Osteocyte (in vitro differentiated cells): ENCODE data around the gene MRNIP. TPM values are rescaled to one million over a fixed set of nuclear protein-coding genes. Genes with fewer than 3 reads are reported as not detected.

Experiments used
- DNase-seq: peaks from one replicate; pipeline ENCODE4 v3.0.0; 2021; ENCODE audit warnings: mixed read lengths; ENCODE audit not compliant: unreplicated experiment; ENCODE audit errors: extremely low spot score
- H3K27ac Mint-ChIP-seq: one replicate; pipeline ENCODE4 v1.8.0; 2021; ENCODE audit warnings: mild to moderate bottlenecking, mixed read lengths; ENCODE audit not compliant: unreplicated experiment
- H3K27me3 Mint-ChIP-seq: one replicate; pipeline ENCODE4 v1.8.0; 2021; ENCODE audit warnings: mixed read lengths; ENCODE audit not compliant: unreplicated experiment
- H3K36me3 Mint-ChIP-seq: one replicate; pipeline ENCODE4 v1.8.0; 2021; ENCODE audit warnings: mixed read lengths; ENCODE audit not compliant: unreplicated experiment
- H3K4me1 Mint-ChIP-seq: one replicate; pipeline ENCODE4 v1.8.0; 2021; ENCODE audit warnings: mixed read lengths; ENCODE audit not compliant: unreplicated experiment
- H3K4me3 Mint-ChIP-seq: one replicate; pipeline ENCODE4 v1.8.0; 2021; ENCODE audit warnings: mild to moderate bottlenecking, moderate library complexity, mixed read lengths; ENCODE audit not compliant: unreplicated experiment
- H3K9me3 Mint-ChIP-seq: one replicate; pipeline ENCODE4 v1.8.0; 2021; ENCODE audit warnings: mixed read lengths; ENCODE audit not compliant: unreplicated experiment
- CTCF ChIP-seq: fragments of 200-600 bp; sonication (generic); IDR thresholded peaks from 2 replicates; pipeline ENCODE4 v1.5.0; 2021; ENCODE audit warnings: antibody characterized with exemption, mild to moderate bottlenecking, moderate library complexity
- total RNA-seq: library from RNA; stranded (reverse); gene quantifications from 2 replicates; pipeline ENCODE4 v1.2.1, GENCODE V29; 2021

The MRNIP gene
- total RNA-seq, 1 donor from 2014 or later: 25.8 TPM

- H3K36me3 Mint-ChIP-seq: peaks cover 25% of the 10 kb centered on the region
- no peaks in the 10 kb centered on the region for H3K9me3 Mint-ChIP-seq
- no peak for DNase-seq
- TF ChIP-seq CTCF: no peak
- H3K27me3 Mint-ChIP-seq: no peaks in the 10 kb centered on the region
- H3K4me3 Mint-ChIP-seq: no peak overlapping the region
- H3K4me1 Mint-ChIP-seq: peaks cover 4% of the 10 kb centered on the region
- no peak overlapping the region for H3K27ac Mint-ChIP-seq
These were observed 42.1 kb upstream of the MRNIP start for GRCh38 chr5:179900711-179901110.

- Mint-ChIP-seq H3K36me3 (peaks cover 28% of the 10 kb centered on the region), H3K4me1 (peaks cover 3% of the 10 kb centered on the region), H3K27ac (no peak overlapping the region)
These were observed 41.6 kb upstream of the MRNIP start for GRCh38 chr5:179900206-179900605.

GRCh38 chr5:179895861-179896260 lies 37.2 kb upstream of the MRNIP start:
- Mint-ChIP-seq H3K4me1 (no peaks in the 10 kb centered on the region), H3K27ac (no peak overlapping the region), H3K9me3 (no peaks in the 10 kb centered on the region), H3K36me3 (peaks cover 38% of the 10 kb centered on the region), H3K27me3 (no peaks in the 10 kb centered on the region), H3K4me3 (no peak overlapping the region)
- DNase-seq: no peak
- TF ChIP-seq CTCF: no peak

More at GRCh38 chr5:179900206-179900605, 41.6 kb upstream of the MRNIP start:
- DNase-seq: no peak
- no peak for TF ChIP-seq CTCF
- H3K4me3 Mint-ChIP-seq: no peak overlapping the region
- no peaks in the 10 kb centered on the region for H3K27me3 Mint-ChIP-seq
- H3K9me3 Mint-ChIP-seq: no peaks in the 10 kb centered on the region

- Mint-ChIP-seq H3K4me3 (no peak overlapping the region), H3K36me3 (peaks cover 42% of the 10 kb centered on the region), H3K27me3 (no peaks in the 10 kb centered on the region), H3K4me1 (no peaks in the 10 kb centered on the region), H3K27ac (no peak overlapping the region), H3K9me3 (no peaks in the 10 kb centered on the region)
- DNase-seq: no peak
- TF ChIP-seq CTCF: no peak
These were observed 35.6 kb upstream of the MRNIP start for GRCh38 chr5:179893958-179894895.
